ENCODE data around the gene HOXC11.

The HOXC11 gene

GRCh38 chr12:54016478-54016964 is 43.6 kb downstream of the HOXC11 start:
- Histone ChIP-seq H3K9me3 (ENCODE audit: control insufficient read depth, insufficient read depth, low read length) (no peaks in the 10 kb centered on the region), H3K27me3 (ENCODE audit: control insufficient read depth, insufficient read depth, low read length) (peaks cover 88% of the 10 kb centered on the region), H3K36me3 (ENCODE audit: control insufficient read depth, insufficient read depth, low read length) (no peaks in the 10 kb centered on the region), H3K4me3 (ENCODE audit: low read length) (no peak overlapping the region), H3K27ac (ENCODE audit: low read length) (no peak overlapping the region), H3K4me1 (ENCODE audit: control insufficient read depth, insufficient read depth, low read length) (0 out of 2 replicates have a peak, but pooled peaks cover 2% of the 10 kb centered on the region)
- WGBS (ENCODE audit: insufficient coverage, insufficient read length): no CpG with 5 or more reads among the region's 25 CpGs
- no peak for DNase-seq (ENCODE audit: low read depth, low spot score)

- H3K4me3 ChIP-seq (ENCODE audit: low read length): no peak overlapping the region
- H3K9me3 ChIP-seq (ENCODE audit: control insufficient read depth, insufficient read depth, low read length): no peaks in the 10 kb centered on the region
- H3K4me1 ChIP-seq (ENCODE audit: control insufficient read depth, insufficient read depth, low read length): 0 out of 2 replicates have a peak, but pooled peaks cover 2% of the 10 kb centered on the region
- H3K36me3 ChIP-seq (ENCODE audit: control insufficient read depth, insufficient read depth, low read length): no peaks in the 10 kb centered on the region
- DNase-seq (ENCODE audit: low read depth, low spot score): no peak
- WGBS (ENCODE audit: insufficient coverage, insufficient read length): no CpG with 5 or more reads among the region's 24 CpGs
- H3K27me3 ChIP-seq (ENCODE audit: control insufficient read depth, insufficient read depth, low read length): peaks cover 91% of the 10 kb centered on the region
- H3K27ac ChIP-seq (ENCODE audit: low read length): no peak overlapping the region
Observed at GRCh38 chr12:54017027-54017788, 44.3 kb downstream of the HOXC11 start.

- Histone ChIP-seq H3K4me1 (ENCODE audit: control insufficient read depth, insufficient read depth, low read length) (0 out of 2 replicates have a peak, but pooled peaks cover 2% of the 10 kb centered on the region), H3K27ac (ENCODE audit: low read length) (no peak overlapping the region), H3K27me3 (ENCODE audit: control insufficient read depth, insufficient read depth, low read length) (peaks cover 90% of the 10 kb centered on the region), H3K9me3 (ENCODE audit: control insufficient read depth, insufficient read depth, low read length) (no peaks in the 10 kb centered on the region), H3K36me3 (ENCODE audit: control insufficient read depth, insufficient read depth, low read length) (no peaks in the 10 kb centered on the region), H3K4me3 (ENCODE audit: low read length) (peak overlapping the region; percentile 12; the same call in 1 of the 2 replicates)
- WGBS (ENCODE audit: insufficient coverage, insufficient read length): no CpG with 5 or more reads among the region's 34 CpGs
- no peak for DNase-seq (ENCODE audit: low read depth, low spot score)
Observed at GRCh38 chr12:54017878-54018467, 45.0 kb downstream of the HOXC11 start.

GRCh38 chr12:54018468-54018984 is 45.6 kb downstream of the HOXC11 start:
- Histone ChIP-seq H3K27ac (ENCODE audit: low read length) (no peak overlapping the region), H3K9me3 (ENCODE audit: control insufficient read depth, insufficient read depth, low read length) (no peaks in the 10 kb centered on the region), H3K4me1 (ENCODE audit: control insufficient read depth, insufficient read depth, low read length) (0 out of 2 replicates have a peak, but pooled peaks cover 2% of the 10 kb centered on the region), H3K27me3 (ENCODE audit: control insufficient read depth, insufficient read depth, low read length) (peaks cover 90% of the 10 kb centered on the region), H3K36me3 (ENCODE audit: control insufficient read depth, insufficient read depth, low read length) (no peaks in the 10 kb centered on the region), H3K4me3 (ENCODE audit: low read length) (no peak overlapping the region)
- WGBS (ENCODE audit: insufficient coverage, insufficient read length): no CpG with 5 or more reads among the region's 29 CpGs
- no peak for DNase-seq (ENCODE audit: low read depth, low spot score)

- Histone ChIP-seq H3K27me3 (ENCODE audit: control insufficient read depth, insufficient read depth, low read length) (peaks cover 91% of the 10 kb centered on the region), H3K4me1 (ENCODE audit: control insufficient read depth, insufficient read depth, low read length) (0 out of 2 replicates have a peak, but pooled peaks cover 2% of the 10 kb centered on the region), H3K4me3 (ENCODE audit: low read length) (no peak overlapping the region), H3K27ac (ENCODE audit: low read length) (no peak overlapping the region), H3K9me3 (ENCODE audit: control insufficient read depth, insufficient read depth, low read length) (no peaks in the 10 kb centered on the region), H3K36me3 (ENCODE audit: control insufficient read depth, insufficient read depth, low read length) (no peaks in the 10 kb centered on the region)
- no peak for DNase-seq (ENCODE audit: low read depth, low spot score)
- WGBS (ENCODE audit: insufficient coverage, insufficient read length): no CpG with 5 or more reads among the region's 43 CpGs
Observed at GRCh38 chr12:54019091-54019811, 46.3 kb downstream of the HOXC11 start.

GRCh38 chr12:54019924-54020590 is 47.1 kb downstream of the HOXC11 start:
- Histone ChIP-seq H3K9me3 (ENCODE audit: control insufficient read depth, insufficient read depth, low read length) (no peaks in the 10 kb centered on the region), H3K36me3 (ENCODE audit: control insufficient read depth, insufficient read depth, low read length) (no peaks in the 10 kb centered on the region), H3K27ac (ENCODE audit: low read length) (no peak overlapping the region), H3K27me3 (ENCODE audit: control insufficient read depth, insufficient read depth, low read length) (peaks cover 91% of the 10 kb centered on the region), H3K4me1 (ENCODE audit: control insufficient read depth, insufficient read depth, low read length) (0 out of 2 replicates have a peak, but pooled peaks cover 2% of the 10 kb centered on the region), H3K4me3 (ENCODE audit: low read length) (no peak overlapping the region)
- WGBS (ENCODE audit: insufficient coverage, insufficient read length): no CpG with 5 or more reads among the region's 10 CpGs
- DNase-seq (ENCODE audit: low read depth, low spot score): no peak

- DNase-seq (ENCODE audit: low read depth, low spot score): no peak
- no peaks in the 10 kb centered on the region for H3K36me3 ChIP-seq (ENCODE audit: control insufficient read depth, insufficient read depth, low read length)
- H3K27me3 ChIP-seq (ENCODE audit: control insufficient read depth, insufficient read depth, low read length): peaks cover 90% of the 10 kb centered on the region
- no peak overlapping the region for H3K4me3 ChIP-seq (ENCODE audit: low read length)
- H3K4me1 ChIP-seq (ENCODE audit: control insufficient read depth, insufficient read depth, low read length): 0 out of 2 replicates have a peak, but pooled peaks cover 2% of the 10 kb centered on the region
- H3K9me3 ChIP-seq (ENCODE audit: control insufficient read depth, insufficient read depth, low read length): no peaks in the 10 kb centered on the region
- no CpG with 5 or more reads among the region's 23 CpGs for WGBS (ENCODE audit: insufficient coverage, insufficient read length)
- no peak overlapping the region for H3K27ac ChIP-seq (ENCODE audit: low read length)
Observed at GRCh38 chr12:54020591-54021405, 47.9 kb downstream of the HOXC11 start.

- Histone ChIP-seq H3K27ac (ENCODE audit: low read length) (no peak overlapping the region), H3K4me3 (ENCODE audit: low read length) (no peak overlapping the region), H3K27me3 (ENCODE audit: control insufficient read depth, insufficient read depth, low read length) (peaks cover 91% of the 10 kb centered on the region), H3K4me1 (ENCODE audit: control insufficient read depth, insufficient read depth, low read length) (0 out of 2 replicates have a peak, but pooled peaks cover 2% of the 10 kb centered on the region), H3K36me3 (ENCODE audit: control insufficient read depth, insufficient read depth, low read length) (no peaks in the 10 kb centered on the region), H3K9me3 (ENCODE audit: control insufficient read depth, insufficient read depth, low read length) (no peaks in the 10 kb centered on the region)
- WGBS (ENCODE audit: insufficient coverage, insufficient read length): no CpG with 5 or more reads among the region's 16 CpGs
- DNase-seq (ENCODE audit: low read depth, low spot score): no peak
Observed at GRCh38 chr12:54021432-54022013, 48.6 kb downstream of the HOXC11 start.
